Liver (tissue), 3 donors: Measurements from ENCODE around the gene NUP107.

Experiments used
- CTCF ChIP-seq: fragments of 150-350 bp; IDR thresholded peaks from 2 replicates; pipeline ENCODE4 v1.5.1; 2017; ENCODE audit warnings: improper control_type of control experiment, low read depth, low read length; ENCODE audit not compliant: missing input control
- SP1 ChIP-seq: IDR thresholded peaks from 2 replicates; pipeline ENCODE4 v1.6.1; 2018; ENCODE audit warnings: antibody characterized with exemption, mild to moderate bottlenecking
- TAF1 ChIP-seq: conservative IDR thresholded peaks from 2 replicates; pipeline ENCODE4 v1.6.1; 2016; ENCODE audit warnings: antibody characterized with exemption, mild to moderate bottlenecking
- YY1 ChIP-seq: IDR thresholded peaks from 2 replicates; pipeline ENCODE4 v1.6.1; 2016; ENCODE audit warnings: antibody characterized with exemption, mild to moderate bottlenecking
- donor health status: healthy.
- donor health status: healthy.

GRCh38 chr12:68779280-68779679 is 92.5 kb downstream of the NUP107 start:
- no peak for TF ChIP-seq CTCF
- TF ChIP-seq TAF1 = no peak
- TF ChIP-seq SP1 = no peak
- TF ChIP-seq YY1 = no peak
